Ovary (tissue), 3 donors: Measurements from ENCODE around the gene PARM1.

Experiments used
- CTCF ChIP-seq, 3 donors: fragments of 450-650 bp in 2 of 3; fragments of 200-600 bp in 1 of 3; IDR thresholded peaks; one replicate each; pipeline versions ENCODE4 v1.5.1 to v1.8.0; 2016 to 2022; ENCODE audit warnings: antibody characterized with exemption in 3 of 3, mild to moderate bottlenecking in 1 of 3
- POLR2A ChIP-seq: fragments of 450-650 bp; IDR thresholded peaks from one replicate; pipeline ENCODE4 v1.6.1; 2017; ENCODE audit warnings: antibody characterized with exemption, mild to moderate bottlenecking, moderate library complexity
- donor health status: DM: no; HTN: no; CAD: no.

DNA sequence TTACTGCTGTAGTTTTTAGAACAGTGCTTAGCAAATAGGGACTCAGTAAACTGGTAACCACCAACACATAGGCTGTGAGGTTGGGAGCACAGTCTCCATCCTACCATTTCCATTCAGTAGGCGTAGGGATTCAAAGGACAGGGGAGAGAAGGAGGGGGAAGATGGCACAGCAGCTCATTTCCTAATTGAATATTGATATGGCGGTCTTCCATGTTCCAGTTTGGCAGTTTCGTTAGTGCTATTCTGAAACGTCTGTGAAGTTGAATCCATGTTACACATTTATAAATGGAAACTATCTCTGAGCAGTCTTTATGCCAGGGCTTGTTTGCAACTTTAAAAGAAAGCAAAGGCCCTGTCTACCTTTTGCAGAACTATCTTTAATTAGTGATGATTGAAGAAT lies 105.5 kb downstream of the PARM1 start:
- TF ChIP-seq CTCF (IDR thresholded peaks at IDR 0.05) (no peak), POLR2A (no peak)
